ENCODE measurements around the gene SLC5A9. TPM values are rescaled to one million over a fixed set of nuclear protein-coding genes. Genes with fewer than 3 reads are reported as not detected.
"Not testable (repeated sequence)": the region's sequence is repeated elsewhere in the genome, so short reads cannot be mapped to it uniquely, and the experiment has no call there.

Gene SLC5A9
- polyA plus RNA-seq, 6 donors from 2014 or later, result 0.77 to 1.5 (median 1.0) TPM; not detected in 2

DNA sequence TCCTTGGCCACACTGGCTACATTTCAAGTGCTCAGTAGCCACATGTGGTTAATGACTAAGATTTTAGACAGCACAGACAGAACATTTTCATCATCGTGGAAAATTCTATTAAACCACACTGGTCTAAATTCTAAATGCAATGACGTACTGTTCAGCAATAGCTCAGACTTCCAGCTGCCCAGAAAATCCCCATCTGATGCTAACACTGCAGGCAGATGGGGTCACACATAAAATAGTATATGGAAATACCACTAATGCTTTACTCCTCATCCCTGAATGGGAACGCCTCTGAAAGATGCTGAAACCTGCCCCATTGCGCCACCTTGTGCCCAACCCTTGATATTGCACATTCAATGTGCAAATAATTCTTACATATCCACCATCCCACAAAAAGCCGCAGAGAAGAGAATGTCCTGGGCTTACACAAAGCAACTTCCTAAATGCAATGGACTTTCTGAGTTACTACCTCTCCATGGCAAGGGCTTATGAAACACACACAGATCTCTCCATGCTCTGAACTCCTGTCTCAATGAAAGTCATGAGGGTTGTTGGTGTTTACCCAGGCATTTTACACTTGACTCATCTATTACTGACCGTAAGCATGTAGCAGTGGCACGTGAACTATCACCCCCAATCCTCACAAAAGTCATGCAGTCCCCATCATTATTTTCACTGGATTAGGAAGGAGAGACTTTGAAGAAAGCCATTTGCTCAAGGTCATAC is 20.3 kb upstream of the SLC5A9 start:
- H3K36me3 Mint-ChIP-seq, result no peaks in the 10 kb centered on the region
- H3K27me3 Mint-ChIP-seq, result peaks cover 10 to 19% (median 18%) of the 10 kb centered on the region in 3 donors
- no peaks in the 10 kb centered on the region for H3K9me3 Mint-ChIP-seq
- DNase-seq (peak; percentile 28), ATAC-seq (ENCODE audit: low read depth in 2 of 2) (peak in 1 of 2 donors; percentile 32)
- H3K4me3 Mint-ChIP-seq, result no peak overlapping the region
- peaks cover 0 to 4% (median 0%) of the 10 kb centered on the region in 3 donors for H3K4me1 Mint-ChIP-seq
- peak overlapping the region in 1 of 6 donors; percentile 16 for H3K27ac Mint-ChIP-seq

DNA sequence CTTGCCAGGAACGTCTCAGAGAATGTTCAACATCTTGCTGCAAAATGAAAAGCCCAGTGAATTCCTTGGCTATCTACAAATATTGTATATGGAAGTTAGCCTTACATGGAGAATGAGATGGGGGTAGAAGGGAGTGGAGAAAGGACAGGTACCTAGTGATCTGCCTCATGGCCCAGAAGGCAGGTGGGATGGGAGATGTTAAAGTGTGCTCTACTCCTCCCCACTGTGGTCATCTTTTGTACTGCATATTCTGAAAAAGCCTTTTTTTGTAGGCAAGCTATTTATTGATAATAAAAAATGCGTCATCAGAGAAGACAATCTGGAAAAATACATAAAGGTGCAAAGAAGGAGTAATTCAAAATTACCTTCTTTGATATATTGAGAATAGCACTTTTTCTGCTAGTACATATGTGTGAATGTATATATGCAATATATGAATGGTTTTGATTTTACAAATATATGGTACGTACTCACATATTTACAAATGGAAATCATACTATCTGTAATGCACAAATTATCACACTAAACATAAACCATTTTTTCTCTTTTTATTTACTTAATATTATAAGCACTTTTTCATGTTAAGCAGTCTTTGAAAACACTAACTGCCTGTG is 19.1 kb upstream of the SLC5A9 start:
- no peaks in the 10 kb centered on the region for H3K9me3 Mint-ChIP-seq
- H3K4me3 Mint-ChIP-seq, result no peak overlapping the region
- peaks cover 0 to 4% (median 0%) of the 10 kb centered on the region in 3 donors for H3K4me1 Mint-ChIP-seq
- no peak overlapping the region for H3K27ac Mint-ChIP-seq
- H3K36me3 Mint-ChIP-seq, result no peaks in the 10 kb centered on the region
- DNase-seq (no peak), ATAC-seq (ENCODE audit: low read depth in 2 of 2) (no peak)
- peaks cover 17 to 18% (median 17%) of the 10 kb centered on the region in 3 donors for H3K27me3 Mint-ChIP-seq

DNA sequence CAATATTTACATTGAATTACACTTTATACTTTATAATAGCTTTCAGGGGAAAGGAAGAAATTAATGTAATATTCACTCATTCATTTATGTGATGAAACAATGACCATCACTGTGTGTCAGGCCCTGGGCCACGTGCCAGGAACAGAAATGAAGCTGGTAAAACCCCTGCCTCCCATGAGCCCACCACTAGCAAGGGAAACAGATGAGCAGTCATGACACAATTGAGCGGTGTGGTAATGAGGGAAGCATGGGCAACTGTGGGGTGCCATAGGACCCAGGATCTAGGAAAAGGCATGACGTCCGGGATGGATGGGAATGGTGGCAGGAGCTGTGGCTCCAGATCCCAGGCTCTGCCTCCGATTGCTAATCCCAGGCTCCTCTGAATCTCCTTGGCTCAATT is 17.0 kb upstream of the SLC5A9 start:
- Mint-ChIP-seq H3K36me3 (no peaks in the 10 kb centered on the region), H3K4me1 (peaks cover 0 to 4% (median 0%) of the 10 kb centered on the region in 3 donors), H3K27me3 (peaks cover 10 to 17% (median 12%) of the 10 kb centered on the region in 3 donors), H3K27ac (no peak overlapping the region), H3K4me3 (no peak overlapping the region), H3K9me3 (no peaks in the 10 kb centered on the region)
- DNase-seq (no peak), ATAC-seq (ENCODE audit: low read depth in 2 of 2) (no peak)

DNA sequence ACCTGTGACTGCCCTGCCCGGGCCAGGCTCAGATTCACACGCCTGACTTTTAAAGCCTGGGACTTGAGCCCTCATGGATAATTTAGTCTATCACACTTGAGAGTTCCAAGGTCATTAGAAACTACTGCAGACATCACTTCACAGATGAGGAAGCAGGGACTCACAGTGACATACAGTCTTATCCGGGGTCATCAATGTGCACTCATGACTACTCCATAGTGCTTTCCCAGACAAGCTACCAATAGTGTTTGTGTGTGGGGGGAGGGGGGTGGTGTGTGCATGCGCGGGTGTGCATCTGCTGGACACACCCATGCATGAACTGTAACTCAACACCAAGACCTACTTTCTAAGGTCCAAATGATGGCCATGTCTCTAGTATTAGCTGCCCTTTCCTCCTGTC is 16.1 kb upstream of the SLC5A9 start:
- H3K27me3 Mint-ChIP-seq, result peaks cover 7 to 17% (median 14%) of the 10 kb centered on the region in 3 donors
- H3K36me3 Mint-ChIP-seq, result no peaks in the 10 kb centered on the region
- peaks cover 0 to 4% (median 0%) of the 10 kb centered on the region in 3 donors for H3K4me1 Mint-ChIP-seq
- H3K4me3 Mint-ChIP-seq, result no peak overlapping the region
- DNase-seq (no peak), ATAC-seq (ENCODE audit: low read depth in 2 of 2) (no peak)
- no peak overlapping the region for H3K27ac Mint-ChIP-seq
- H3K9me3 Mint-ChIP-seq, result no peaks in the 10 kb centered on the region

DNA sequence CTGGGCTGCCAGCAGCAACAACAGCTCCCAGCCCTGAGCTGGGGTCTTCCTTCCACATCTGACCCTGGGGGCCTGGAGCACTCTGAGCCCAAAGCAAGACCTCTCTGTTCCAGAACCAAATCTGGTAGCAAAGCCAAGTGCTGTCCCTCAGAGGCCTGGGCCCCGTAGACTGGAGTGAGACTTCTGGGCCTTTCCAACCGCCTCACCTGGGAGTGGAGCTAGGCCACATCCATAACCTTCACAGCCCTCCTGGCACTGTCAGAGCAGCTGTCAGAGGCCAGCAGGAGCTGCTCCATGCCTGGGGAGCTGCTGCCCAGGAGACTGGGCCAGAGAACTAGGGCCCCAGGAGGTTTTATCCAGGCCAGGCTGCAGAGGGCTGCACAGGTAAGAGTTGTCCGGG is 15.4 kb upstream of the SLC5A9 start:
- Mint-ChIP-seq H3K4me1 (peaks cover 0 to 4% (median 0%) of the 10 kb centered on the region in 3 donors), H3K9me3 (no peaks in the 10 kb centered on the region), H3K36me3 (no peaks in the 10 kb centered on the region), H3K27ac (no peak overlapping the region), H3K27me3 (peaks cover 4 to 17% (median 16%) of the 10 kb centered on the region in 3 donors), H3K4me3 (no peak overlapping the region)
- ATAC-seq (ENCODE audit: low read depth in 2 of 2) (no peak), DNase-seq (no peak)

DNA sequence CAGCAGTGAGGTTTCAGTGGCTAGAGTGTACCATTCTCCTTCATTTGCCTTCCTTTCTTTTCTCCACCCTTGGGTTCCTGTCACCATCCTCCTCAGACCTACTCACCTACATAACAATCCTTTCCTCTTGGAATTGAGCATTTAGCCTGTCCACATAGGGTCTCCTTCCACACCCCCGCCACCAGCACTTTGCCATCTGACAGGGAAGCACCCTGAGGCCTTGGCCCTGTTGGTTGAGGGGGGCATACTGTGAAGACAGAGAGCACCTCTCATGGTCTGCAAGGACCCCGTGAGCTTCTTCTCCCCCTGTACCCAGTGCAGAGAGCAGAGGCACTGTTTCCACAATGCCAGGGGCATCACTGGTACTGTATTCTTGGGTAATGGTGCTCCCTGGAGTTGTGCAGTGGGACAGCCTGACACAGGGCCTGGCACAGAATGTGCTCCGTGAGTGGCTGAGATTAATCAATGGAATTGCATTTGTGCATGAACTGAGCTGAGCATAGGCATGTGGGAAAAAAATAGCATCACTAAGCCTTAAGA is 14.9 kb upstream of the SLC5A9 start:
- H3K27ac Mint-ChIP-seq, result no peak overlapping the region
- no peak for ATAC-seq (ENCODE audit: low read depth in 2 of 2)
- H3K4me3 Mint-ChIP-seq, result no peak overlapping the region

DNA sequence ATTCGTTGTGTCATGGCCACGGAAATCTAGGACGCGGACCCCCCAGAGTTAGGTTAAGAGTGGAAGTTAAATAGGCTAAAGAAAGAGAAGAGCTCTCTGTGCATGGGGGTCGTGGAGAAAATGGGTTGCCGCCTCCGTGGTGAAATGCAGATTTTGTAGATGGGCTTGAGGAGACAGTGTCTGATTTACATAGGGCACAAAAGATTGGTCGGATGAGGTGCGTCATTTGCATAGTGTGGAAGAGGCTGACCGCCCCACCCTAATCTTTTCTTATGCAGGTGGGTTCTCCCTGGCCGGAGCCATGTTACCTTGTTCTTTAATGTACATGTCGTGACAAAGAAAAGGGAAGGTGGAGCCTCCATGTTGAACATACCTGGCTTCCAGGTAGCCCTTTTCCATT is 14.3 kb upstream of the SLC5A9 start:
- DNase-seq (no peak), ATAC-seq (ENCODE audit: low read depth in 2 of 2) (no peak)
- Mint-ChIP-seq H3K27ac (no peak overlapping the region), H3K4me1 (no peaks in the 10 kb centered on the region), H3K27me3 (peaks cover 1 to 25% (median 20%) of the 10 kb centered on the region in 3 donors), H3K9me3 (no peaks in the 10 kb centered on the region), H3K36me3 (no peaks in the 10 kb centered on the region), H3K4me3 (no peak overlapping the region)

More for the DNA sequence above, 14.9 kb upstream of the SLC5A9 start:
- no peak for DNase-seq
- H3K4me1 Mint-ChIP-seq, result no peaks in the 10 kb centered on the region
- H3K9me3 Mint-ChIP-seq, result no peaks in the 10 kb centered on the region
- peaks cover 0 to 19% (median 19%) of the 10 kb centered on the region in 3 donors for H3K27me3 Mint-ChIP-seq
- H3K36me3 Mint-ChIP-seq, result no peaks in the 10 kb centered on the region

DNA sequence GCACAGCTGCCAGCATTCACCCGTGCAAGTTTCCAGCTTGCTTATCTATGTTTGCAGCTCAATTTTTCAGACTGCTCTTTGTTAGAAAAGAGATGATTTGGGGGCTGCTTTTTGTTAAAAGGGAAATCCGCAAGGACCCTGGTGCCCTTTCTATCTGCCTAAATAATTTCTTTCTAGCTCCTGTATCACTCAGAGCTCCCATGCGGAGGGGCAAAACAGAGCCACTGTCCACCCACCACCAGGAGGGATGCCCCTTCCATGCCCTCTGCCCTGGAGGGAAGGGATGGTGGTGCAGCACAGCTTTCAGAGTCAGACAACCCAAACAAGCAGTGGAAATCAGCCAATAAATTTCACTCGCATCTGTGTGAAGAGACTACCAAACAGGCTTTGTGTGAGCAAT is 13.9 kb upstream of the SLC5A9 start:
- Mint-ChIP-seq H3K4me3 (no peak overlapping the region), H3K27ac (no peak overlapping the region), H3K4me1 (no peaks in the 10 kb centered on the region), H3K27me3 (peaks cover 5 to 29% (median 23%) of the 10 kb centered on the region in 3 donors), H3K9me3 (no peaks in the 10 kb centered on the region), H3K36me3 (no peaks in the 10 kb centered on the region)
- no peak for ATAC-seq (ENCODE audit: low read depth in 2 of 2)
- no peak for DNase-seq

DNA sequence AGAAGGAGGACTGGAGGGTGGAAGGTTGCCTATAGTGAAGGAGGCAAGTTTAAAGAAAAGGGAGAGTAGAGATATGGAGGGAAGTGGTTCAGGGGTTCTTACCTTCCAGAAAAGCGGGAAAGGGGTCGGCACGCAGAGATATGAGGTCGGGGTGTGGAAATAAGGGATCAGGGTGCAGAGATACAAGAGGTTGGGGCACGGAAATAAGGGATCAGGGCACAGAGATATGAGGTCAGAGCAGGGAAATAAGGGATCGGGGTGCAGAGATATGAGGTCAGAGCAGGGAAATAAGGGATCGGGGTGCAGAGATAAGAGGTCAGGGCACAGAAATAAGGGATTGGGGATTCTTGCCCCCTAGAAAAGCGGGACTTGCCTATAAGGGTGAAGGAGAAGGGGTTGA is 9.1 kb upstream of the SLC5A9 start:
- ATAC-seq (ENCODE audit: low read depth in 2 of 2); DNase-seq; H3K9me3 Mint-ChIP-seq; H3K27ac Mint-ChIP-seq; H3K4me1 Mint-ChIP-seq; H3K36me3 Mint-ChIP-seq; H3K4me3 Mint-ChIP-seq: not testable (repeated sequence)
- H3K27me3 Mint-ChIP-seq, result peaks cover 5 to 43% (median 28%) of the 10 kb centered on the region in 3 donors

DNA sequence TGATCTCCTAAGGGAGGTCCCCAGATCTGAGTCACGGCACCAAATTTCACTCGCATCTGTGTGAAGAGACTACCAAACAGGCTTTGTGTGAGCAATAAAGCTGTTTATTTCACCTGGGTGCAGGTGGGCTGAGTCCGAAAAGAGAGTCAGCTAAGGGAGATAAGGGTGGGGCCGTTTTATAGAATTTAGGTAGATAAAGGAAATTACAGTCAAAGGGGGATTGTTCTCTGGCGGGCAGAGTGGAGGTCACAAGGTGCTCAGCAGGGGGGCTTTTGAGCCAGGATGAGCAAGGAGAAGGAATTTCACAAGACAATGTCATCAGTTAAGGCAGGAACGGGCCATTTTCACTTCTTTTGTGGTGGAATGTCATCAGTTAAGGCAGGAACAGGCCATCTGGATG is 8.2 kb upstream of the SLC5A9 start:
- H3K4me3 Mint-ChIP-seq; H3K9me3 Mint-ChIP-seq; ATAC-seq (ENCODE audit: low read depth in 2 of 2); H3K36me3 Mint-ChIP-seq; H3K4me1 Mint-ChIP-seq; H3K27ac Mint-ChIP-seq; DNase-seq: not testable (repeated sequence)
- H3K27me3 Mint-ChIP-seq, result peaks cover 5 to 43% (median 28%) of the 10 kb centered on the region in 3 donors

DNA sequence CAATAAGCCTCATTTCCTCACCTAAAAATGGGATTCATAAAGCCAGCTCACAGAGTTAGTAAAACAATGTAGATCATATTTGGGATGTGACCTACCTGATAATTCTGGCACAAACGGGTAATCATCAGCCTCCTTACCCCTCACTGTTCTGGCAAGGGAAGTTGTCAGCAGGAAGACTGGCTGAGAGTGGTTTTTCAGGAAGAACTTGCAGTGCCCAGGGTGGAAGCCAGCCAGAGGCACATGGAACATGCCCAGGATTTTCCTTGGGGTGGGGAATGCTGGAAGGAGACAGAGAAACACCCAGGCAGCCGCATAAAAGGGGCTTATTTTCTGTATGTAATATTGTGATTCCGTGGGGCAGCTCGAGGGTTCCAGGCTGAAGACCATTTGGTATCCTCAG is 7.7 kb upstream of the SLC5A9 start:
- DNase-seq (no peak), ATAC-seq (ENCODE audit: low read depth in 2 of 2) (no peak)
- Mint-ChIP-seq H3K27me3 (peaks cover 5 to 43% (median 28%) of the 10 kb centered on the region in 3 donors), H3K4me3 (no peak overlapping the region), H3K36me3 (no peaks in the 10 kb centered on the region), H3K9me3 (no peaks in the 10 kb centered on the region), H3K27ac (peak overlapping the region in 1 of 6 donors; percentile 52), H3K4me1 (no peaks in the 10 kb centered on the region)

DNA sequence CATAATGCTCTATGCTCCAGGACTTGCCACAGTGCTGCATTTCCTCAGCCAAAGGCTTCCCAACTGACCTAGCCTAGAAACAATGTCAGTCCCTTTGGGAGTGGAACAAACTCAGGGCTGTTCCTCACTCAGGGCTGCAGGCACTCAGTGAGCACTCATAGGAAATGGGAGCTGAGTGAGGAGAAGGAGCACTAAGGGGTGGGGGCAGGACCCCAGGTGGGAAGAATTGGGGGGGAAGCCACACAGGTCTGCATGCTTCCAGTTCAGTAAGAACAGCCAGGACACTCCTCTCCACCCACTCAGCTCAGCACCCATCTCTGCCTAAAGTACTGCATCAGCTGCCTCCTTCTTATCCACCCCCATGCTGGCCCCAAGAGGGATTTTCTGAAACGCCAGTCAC is 7.3 kb upstream of the SLC5A9 start:
- ATAC-seq (ENCODE audit: low read depth in 2 of 2) (no peak), DNase-seq (no peak)
- no peaks in the 10 kb centered on the region for H3K36me3 Mint-ChIP-seq
- no peak overlapping the region for H3K4me3 Mint-ChIP-seq
- peaks cover 5 to 43% (median 28%) of the 10 kb centered on the region in 3 donors for H3K27me3 Mint-ChIP-seq
- H3K4me1 Mint-ChIP-seq, result no peaks in the 10 kb centered on the region
- no peak overlapping the region for H3K27ac Mint-ChIP-seq
- H3K9me3 Mint-ChIP-seq, result peaks cover 0 to 2% (median 0%) of the 10 kb centered on the region in 7 donors

DNA sequence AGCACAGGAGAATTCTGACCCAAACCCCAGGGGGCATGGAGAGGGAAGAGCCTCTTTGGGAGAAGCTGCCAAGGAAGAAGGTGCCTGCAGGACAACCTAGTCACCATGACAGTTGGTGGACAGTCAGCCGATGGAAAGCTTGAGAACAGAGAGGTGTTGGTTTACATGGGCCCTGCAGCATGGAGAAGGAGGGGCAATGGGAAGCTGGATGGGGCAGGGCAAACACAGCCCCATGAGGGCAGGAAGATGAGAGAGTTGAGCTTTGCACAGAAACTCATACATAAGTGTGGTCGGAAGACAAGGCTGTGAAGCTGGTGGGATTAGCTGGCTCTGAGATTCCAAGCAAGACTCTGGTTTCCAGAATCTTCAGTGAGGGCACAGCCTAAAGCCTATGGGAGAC is 6.6 kb upstream of the SLC5A9 start:
- ATAC-seq (ENCODE audit: low read depth in 2 of 2) (no peak), DNase-seq (no peak)
- Mint-ChIP-seq H3K27me3 (peaks cover 5 to 38% (median 28%) of the 10 kb centered on the region in 3 donors), H3K4me3 (no peak overlapping the region), H3K9me3 (peaks cover 0 to 2% (median 0%) of the 10 kb centered on the region in 7 donors), H3K4me1 (no peaks in the 10 kb centered on the region), H3K36me3 (no peaks in the 10 kb centered on the region), H3K27ac (no peak overlapping the region)

DNA sequence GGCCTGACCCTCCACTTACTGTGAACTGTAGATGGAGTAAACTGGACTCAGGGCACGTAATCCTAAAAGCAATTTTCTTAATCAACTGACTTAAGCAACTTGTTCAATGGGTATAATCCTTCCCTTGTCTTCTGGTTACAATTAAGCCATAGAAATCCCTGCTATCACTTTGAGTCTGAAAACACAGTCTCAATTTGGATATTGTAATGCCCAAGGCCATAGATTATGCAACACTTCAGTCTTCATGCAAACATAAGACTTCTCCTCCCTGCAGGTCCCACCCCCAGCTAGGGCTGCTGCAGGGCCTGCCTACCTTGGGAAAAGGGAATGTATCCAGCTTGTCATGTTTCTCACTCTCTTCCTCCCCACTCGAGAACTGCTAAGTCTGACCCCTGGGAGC is 6.2 kb upstream of the SLC5A9 start:
- H3K27ac Mint-ChIP-seq, result no peak overlapping the region
- H3K4me3 Mint-ChIP-seq, result no peak overlapping the region

More for the DNA sequence above, 6.2 kb upstream of the SLC5A9 start:
- Mint-ChIP-seq H3K36me3 (no peaks in the 10 kb centered on the region), H3K9me3 (peaks cover 0 to 2% (median 0%) of the 10 kb centered on the region in 7 donors), H3K4me1 (no peaks in the 10 kb centered on the region), H3K27me3 (peaks cover 5 to 33% (median 28%) of the 10 kb centered on the region in 3 donors)
- ATAC-seq (ENCODE audit: low read depth in 2 of 2) (no peak), DNase-seq (no peak)
